ENCODE data around the gene FAXDC2. TPM values are rescaled to one million over a fixed set of nuclear protein-coding genes. Genes with fewer than 3 reads are reported as not detected.
A peak's percentile ranks its signal among the peaks of the same experiment; 100 is the strongest.
"Not testable (repeated sequence)": the region's sequence is repeated elsewhere in the genome, so short reads cannot be mapped to it uniquely, and the experiment has no call there.

FAXDC2 gene
- polyA plus RNA-seq, 4 donors = 33.3 to 40.5 (median 38.9) TPM

- not testable (repeated sequence) for DNase-seq (ENCODE audit: low read depth in 4 of 4, low spot score in 3 of 4)
Measured at GRCh38 chr5:154832804-154833203, 17.6 kb downstream of the FAXDC2 start.

- no peak for DNase-seq (ENCODE audit: low read depth in 4 of 4, low spot score in 3 of 4)
Measured at GRCh38 chr5:154831451-154831850, 19.0 kb downstream of the FAXDC2 start.

GRCh38 chr5:154830596-154830995 is 19.8 kb downstream of the FAXDC2 start:
- DNase-seq (ENCODE audit: low read depth in 4 of 4, low spot score in 3 of 4) = no peak

- no peak for DNase-seq (ENCODE audit: low read depth in 4 of 4, low spot score in 3 of 4)
Measured at GRCh38 chr5:154830219-154830595, 20.2 kb downstream of the FAXDC2 start.

- DNase-seq (ENCODE audit: low read depth in 4 of 4, low spot score in 3 of 4) = no peak
Measured at GRCh38 chr5:154829589-154830218, 20.7 kb downstream of the FAXDC2 start.

GRCh38 chr5:154829181-154829588 is 21.2 kb downstream of the FAXDC2 start:
- DNase-seq (ENCODE audit: low read depth in 4 of 4, low spot score in 3 of 4) = no peak

GRCh38 chr5:154824070-154824469 is 26.3 kb downstream of the FAXDC2 start:
- no peak for DNase-seq (ENCODE audit: low read depth in 4 of 4, low spot score in 3 of 4)

- DNase-seq (ENCODE audit: low read depth in 4 of 4, low spot score in 3 of 4) = no peak
Measured at GRCh38 chr5:154823605-154824004, 26.8 kb downstream of the FAXDC2 start.

- DNase-seq (ENCODE audit: low read depth in 4 of 4, low spot score in 3 of 4) = not testable (repeated sequence)
Measured at GRCh38 chr5:154822896-154823295, 27.5 kb downstream of the FAXDC2 start.

- no peak for DNase-seq (ENCODE audit: low read depth in 4 of 4, low spot score in 3 of 4)
Measured at GRCh38 chr5:154820383-154820782, 30.0 kb downstream of the FAXDC2 start.

GRCh38 chr5:154819546-154819945 is 30.9 kb downstream of the FAXDC2 start:
- DNase-seq (ENCODE audit: low read depth in 4 of 4, low spot score in 3 of 4) = no peak

GRCh38 chr5:154818471-154819116 is 31.8 kb downstream of the FAXDC2 start:
- no peak for DNase-seq (ENCODE audit: low read depth in 4 of 4, low spot score in 3 of 4)

- DNase-seq (ENCODE audit: low read depth in 4 of 4, low spot score in 3 of 4) = no peak
Measured at GRCh38 chr5:154817815-154818214, 32.6 kb downstream of the FAXDC2 start.

GRCh38 chr5:154816891-154817492 is 33.4 kb downstream of the FAXDC2 start:
- DNase-seq (ENCODE audit: low read depth in 4 of 4, low spot score in 3 of 4) = no peak

- no peak for DNase-seq (ENCODE audit: low read depth in 4 of 4, low spot score in 3 of 4)
Measured at GRCh38 chr5:154815684-154816247, 34.6 kb downstream of the FAXDC2 start.

- DNase-seq (ENCODE audit: low read depth in 4 of 4, low spot score in 3 of 4) = no peak
Measured at GRCh38 chr5:154815025-154815424, 35.4 kb downstream of the FAXDC2 start.

- no peak for DNase-seq (ENCODE audit: low read depth in 4 of 4, low spot score in 3 of 4)
Measured at GRCh38 chr5:154813736-154814135, 36.7 kb downstream of the FAXDC2 start.

- no peak for DNase-seq (ENCODE audit: low read depth in 4 of 4, low spot score in 3 of 4)
Measured at GRCh38 chr5:154813158-154813557, 37.2 kb downstream of the FAXDC2 start.

GRCh38 chr5:154811653-154812465 is 38.5 kb downstream of the FAXDC2 start:
- DNase-seq (ENCODE audit: low read depth in 4 of 4, low spot score in 3 of 4) = peak; percentile 17 to 33 (median 30)

GRCh38 chr5:154811239-154811638 is 39.2 kb downstream of the FAXDC2 start:
- no peak for DNase-seq (ENCODE audit: low read depth in 4 of 4, low spot score in 3 of 4)

- no peak for DNase-seq (ENCODE audit: low read depth in 4 of 4, low spot score in 3 of 4)
Measured at GRCh38 chr5:154806176-154806575, 44.2 kb downstream of the FAXDC2 start.
